B cell (primary cell): ENCODE results near the gene MBNL2.

Source experiments
- CTCF ChIP-seq: fragments of 200-600 bp; IDR thresholded peaks from one replicate; pipeline ENCODE4 v1.8.0; 2022; ENCODE audit warnings: antibody characterized with exemption, mild to moderate bottlenecking
- EZH2 ChIP-seq: IDR thresholded peaks from 2 replicates; pipeline ENCODE4 v1.6.1; 2012; ENCODE audit warnings: borderline replicate concordance, low read depth, mild to moderate bottlenecking, moderate library complexity, low read length; ENCODE audit not compliant: insufficient read depth, poor library complexity, severe bottlenecking

DNA sequence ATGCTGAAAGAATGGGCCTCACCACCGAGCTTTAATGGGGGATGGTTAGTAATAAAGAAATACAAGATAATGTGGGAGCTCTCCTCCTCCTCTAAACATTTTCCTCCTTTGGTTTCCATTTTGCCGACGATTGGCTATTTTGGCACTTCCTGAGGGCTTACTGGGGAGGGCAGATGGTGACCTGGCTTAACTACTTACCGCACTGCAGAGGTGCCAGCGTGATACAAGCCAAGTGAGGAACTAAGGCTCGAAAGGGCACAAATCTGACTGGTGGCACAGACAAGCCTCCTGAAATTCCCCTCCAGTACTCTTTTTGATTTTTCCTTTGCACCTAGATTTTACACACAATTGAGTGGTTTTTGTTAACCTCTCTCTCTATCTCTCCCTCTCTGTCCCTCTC lies 158.6 kb downstream of the MBNL2 start:
- TF ChIP-seq CTCF (no peak), EZH2 (no peak)
